K562 (cell line): Measurements from ENCODE around the gene PEDS1. TPM values are rescaled to one million over a fixed set of nuclear protein-coding genes. Genes with fewer than 3 reads are reported as not detected.

ENCODE experiments used
- ADNP ChIP-seq: fragments of 200-800 bp; sonication (Bioruptor generic); IDR thresholded peaks from 2 replicates; pipeline ENCODE4 v1.6.1; 2016; ENCODE audit warnings: missing genetic modification characterization, missing compliant biosample characterization
- AFF1 ChIP-seq, 2 experiments: fragments of 450-650 bp; IDR thresholded peaks; 2 replicates each; pipeline ENCODE4 v1.6.1; 2018; ENCODE audit warnings: mild to moderate bottlenecking in 2 of 2, low read depth in 1 of 2; ENCODE audit not compliant: partially characterized antibody in 2 of 2
- CREB1 ChIP-seq, 2 experiments: sonication (generic) in 1 of 2; formaldehyde crosslinking in 1 of 2; IDR thresholded peaks; 2 replicates each; pipeline versions ENCODE4 v1.6.1 to v1.8.0; 2012 to 2022; ENCODE audit warnings: inconsistent platforms in 1 of 2, mild to moderate bottlenecking in 1 of 2, missing genetic modification reagents in 1 of 2, moderate library complexity in 1 of 2
- FOS ChIP-seq: IDR thresholded peaks from 3 replicates; pipeline ENCODE4 v1.6.1; 2011; ENCODE audit not compliant: insufficient read length; ENCODE audit errors: extremely low read depth
- HMBOX1 ChIP-seq: sonication (generic); IDR thresholded peaks from 2 replicates; pipeline ENCODE4 v1.6.1; 2016
- HMG20B ChIP-seq: fragments of 250-450 bp; sonication (Bioruptor Pico); IDR thresholded peaks from 2 replicates; pipeline ENCODE4 v1.5.0; 2021; ENCODE audit warnings: mild to moderate bottlenecking
- ID3 ChIP-seq, 2 experiments: fragments of 250-450 bp in 1 of 2; fragments of 450-650 bp in 1 of 2; sonication (Bioruptor Pico) in 1 of 2; IDR thresholded peaks; 2 replicates each; pipeline versions ENCODE4 v1.6.1 to v1.8.0; 2016 to 2021; ENCODE audit warnings: mild to moderate bottlenecking in 2 of 2, moderate library complexity in 2 of 2, missing compliant biosample characterization in 1 of 2, missing genetic modification characterization in 1 of 2
- MAZ ChIP-seq, 2 experiments: fragments of 450-650 bp in 1 of 2; sonication (generic) in 1 of 2; formaldehyde crosslinking; IDR thresholded peaks in 1 of 2; conservative IDR thresholded peaks in 1 of 2; 2 replicates each; pipeline versions ENCODE4 v1.4.0 to v1.5.0; 2020; ENCODE audit warnings: mild to moderate bottlenecking in 1 of 2, missing genetic modification reagents in 1 of 2
- MNT ChIP-seq, 2 experiments: fragments of 450-650 bp; conservative IDR thresholded peaks; 2 replicates each; pipeline ENCODE4 v1.6.1; 2017; ENCODE audit warnings: mild to moderate bottlenecking in 2 of 2, moderate library complexity in 2 of 2
- PHB ChIP-seq: fragments of 250-450 bp; sonication (Bioruptor Pico); IDR thresholded peaks from 2 replicates; pipeline ENCODE4 v1.5.0; 2021
- PHF21A ChIP-seq: fragments of 450-650 bp; IDR thresholded peaks from 2 replicates; pipeline ENCODE4 v1.6.1; 2017; ENCODE audit warnings: low read depth, borderline replicate concordance
- THRB ChIP-seq: fragments of 450-650 bp; formaldehyde crosslinking; conservative IDR thresholded peaks from 2 replicates; pipeline ENCODE4 v1.4.0; 2022; ENCODE audit warnings: mild to moderate bottlenecking, missing genetic modification characterization
- ZBTB33 ChIP-seq: sonication (generic); formaldehyde crosslinking; IDR thresholded peaks from 2 replicates; pipeline ENCODE4 v1.8.1; 2023; ENCODE audit warnings: mild to moderate bottlenecking, missing genetic modification reagents
- ZNF253 ChIP-seq: fragments of 250-450 bp; sonication (Bioruptor Pico); conservative IDR thresholded peaks from 2 replicates; pipeline ENCODE4 v1.6.1; 2021; ENCODE audit warnings: mild to moderate bottlenecking
- polyA plus RNA-seq, 8 experiments: library from polyadenylated mRNA; depleted of rRNA in 4 of 8; stranded (reverse) in 5 of 8; unstranded in 3 of 8; fragments of >200 nt; fragmentation: Nextera tagmentation in 2 of 8; fragmentation: Illumina TruSeq in 1 of 8; extraction: Ambion mirVana in 2 of 8; extraction: Trizol in 1 of 8; gene quantifications; 2 replicates each; pipeline versions ENCODE4 v1.2.1 to v1.2.3, GENCODE V29; 2011 to 2014; ENCODE audit warnings: inconsistent platforms in 1 of 8, missing spikeins in 1 of 8
- total RNA-seq, 7 experiments: library from RNA; depleted of rRNA in 6 of 7; stranded (reverse); fragments of >200 nt in 6 of 7; fragmentation: Illumina TruSeq in 2 of 7; extraction: Trizol in 2 of 7; gene quantifications; 2 replicates each; pipeline versions ENCODE4 v1.2.1 to v1.2.3, GENCODE V29; 2011 to 2021; ENCODE audit warnings: low replicate concordance in 1 of 7

The PEDS1 gene
- total and polyA plus RNA-seq, 9 of the 15 experiments (the other 6 are each of a cell fraction or from before 2014, with no cell fraction given), result 2.9 to 38.5 (median 24.2) TPM

GRCh38 chr20:50191544-50192363, 38.2 kb upstream of the PEDS1 start (continued):
- TF ChIP-seq HMBOX1 (no peak), ZBTB33 (0 out of 2 replicates have a peak, but pooled peaks have one; percentile 19), HMG20B (CRISPR knock-in tag) (no peak), MAZ (CRISPR knock-in tag; conservative IDR thresholded peaks at IDR 0.05 in 1 of 2, IDR thresholded peaks at IDR 0.05 in 1 of 2) (peak; percentile 50 to 67), FOS (no peak), AFF1 (IDR thresholded peaks at IDR 0.05; ENCODE audit: low read depth in 1 of 2, partially characterized antibody in 2 of 2) (no peak), MNT (conservative IDR thresholded peaks at IDR 0.05) (no peak), ADNP (tag) (no peak), PHB (CRISPR knock-in tag) (no peak), ID3 (CRISPR knock-in tag; IDR thresholded peaks at IDR 0.05) (no peak), ID3 (tag; IDR thresholded peaks at IDR 0.05) (peak; percentile 51; the same call in 1 of the 2 replicates), ZNF253 (CRISPR knock-in tag) (no peak), THRB (CRISPR knock-in tag) (no peak), PHF21A (no peak), CREB1 (IDR thresholded peaks at IDR 0.05) (0 out of 2 replicates have a peak, but pooled peaks have one; percentile 19), CREB1 (CRISPR knock-in tag; IDR thresholded peaks at IDR 0.05) (no peak)
